Fibroblast of pulmonary artery (primary cell): Measurements from ENCODE around the gene MED13.

ENCODE experiments used
- DNase-seq: peaks from one replicate; pipeline ENCODE4 v3.0.0-alpha.2; 2010; ENCODE audit warnings: low read depth
- H3K4me3 ChIP-seq: replicated peaks from 2 replicates; pipeline ENCODE4 v1.5.1; 2011; ENCODE audit warnings: low read depth, mild to moderate bottlenecking, control low read depth, low read length, moderate library complexity
- CTCF ChIP-seq: IDR thresholded peaks from 2 replicates; pipeline ENCODE4 v1.5.1; 2011; ENCODE audit warnings: mild to moderate bottlenecking, control low read depth, low read length, inconsistent platforms; ENCODE audit errors: missing control alignments

The MED13 gene

GRCh38 chr17:61967729-61968128, 97.3 kb downstream of the MED13 start:
- no peak for TF ChIP-seq CTCF

GRCh38 chr17:61966191-61966590, 98.9 kb downstream of the MED13 start:
- no peak for TF ChIP-seq CTCF
- no peak overlapping the region for H3K4me3 ChIP-seq
- DNase-seq: no peak

More at GRCh38 chr17:61967729-61968128, 97.3 kb downstream of the MED13 start:
- no peak overlapping the region for H3K4me3 ChIP-seq
- DNase-seq: no peak

- no peak for TF ChIP-seq CTCF
- DNase-seq: no peak
Observed at GRCh38 chr17:61955619-61956018, 109.5 kb downstream of the MED13 start.

GRCh38 chr17:61947367-61948078, 117.6 kb downstream of the MED13 start:
- DNase-seq: no peak
- TF ChIP-seq CTCF: no peak
- H3K4me3 ChIP-seq: no peak overlapping the region

More at GRCh38 chr17:61955619-61956018, 109.5 kb downstream of the MED13 start:
- H3K4me3 ChIP-seq: no peak overlapping the region

- no peak for TF ChIP-seq CTCF
- no peak overlapping the region for H3K4me3 ChIP-seq
- DNase-seq: no peak
Observed at GRCh38 chr17:61946359-61946758, 118.7 kb downstream of the MED13 start.

GRCh38 chr17:61943117-61943516, 122.0 kb downstream of the MED13 start:
- TF ChIP-seq CTCF: no peak
- H3K4me3 ChIP-seq: no peak overlapping the region
- no peak for DNase-seq

- no peak for DNase-seq
- TF ChIP-seq CTCF: no peak
- no peak overlapping the region for H3K4me3 ChIP-seq
Observed at GRCh38 chr17:61942085-61942484, 123.0 kb downstream of the MED13 start.
